GM18519 (cell line): ENCODE data around the gene PRSS8.

Experiments
- ATAC-seq: cut with Tn5 transposase; IDR thresholded peaks from one replicate; pipeline ENCODE4 v1.9.1; 2021; ENCODE audit warnings: mild to moderate bottlenecking, moderate library complexity; ENCODE audit not compliant: unreplicated experiment, low FRiP score

The PRSS8 gene

GRCh38 chr16:31130336-31130891 lies 5.1 kb downstream of the PRSS8 start:
- no peak for ATAC-seq

DNA sequence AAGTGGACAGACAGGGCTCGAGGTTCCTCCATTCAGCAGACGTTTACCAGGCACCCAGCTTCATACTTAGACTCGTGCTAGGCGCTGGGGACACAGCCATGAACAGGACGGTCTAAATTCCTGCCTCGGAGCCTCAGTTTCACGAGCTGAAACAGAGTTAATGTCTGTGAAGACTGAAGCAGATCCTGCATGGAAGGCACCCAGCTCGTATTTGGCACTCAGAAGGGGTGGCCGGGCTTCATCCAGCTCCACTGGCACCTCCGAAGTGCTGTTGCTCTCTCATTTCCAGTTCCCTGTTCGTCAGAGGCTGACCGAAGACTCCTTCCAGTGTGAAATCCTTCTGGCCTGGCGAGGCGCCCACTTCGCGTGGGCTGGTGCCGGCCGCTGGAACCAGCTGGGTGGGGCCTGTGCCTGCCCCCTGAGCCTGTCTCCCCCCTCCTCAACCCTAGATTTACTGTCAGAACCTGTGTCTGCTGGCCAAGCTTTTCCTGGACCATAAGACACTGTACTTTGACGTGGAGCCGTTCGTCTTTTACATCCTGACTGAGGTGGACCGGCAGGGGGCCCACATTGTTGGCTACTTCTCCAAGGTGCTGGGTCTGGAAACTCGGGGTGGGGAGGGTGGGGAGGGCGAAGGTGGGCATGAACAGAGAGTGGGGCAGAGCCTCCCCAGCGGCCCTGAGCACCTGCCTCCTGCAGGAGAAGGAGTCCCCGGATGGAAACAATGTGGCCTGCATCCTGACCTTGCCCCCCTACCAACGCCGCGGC lies 5.8 kb downstream of the PRSS8 start:
- no peak for ATAC-seq

DNA sequence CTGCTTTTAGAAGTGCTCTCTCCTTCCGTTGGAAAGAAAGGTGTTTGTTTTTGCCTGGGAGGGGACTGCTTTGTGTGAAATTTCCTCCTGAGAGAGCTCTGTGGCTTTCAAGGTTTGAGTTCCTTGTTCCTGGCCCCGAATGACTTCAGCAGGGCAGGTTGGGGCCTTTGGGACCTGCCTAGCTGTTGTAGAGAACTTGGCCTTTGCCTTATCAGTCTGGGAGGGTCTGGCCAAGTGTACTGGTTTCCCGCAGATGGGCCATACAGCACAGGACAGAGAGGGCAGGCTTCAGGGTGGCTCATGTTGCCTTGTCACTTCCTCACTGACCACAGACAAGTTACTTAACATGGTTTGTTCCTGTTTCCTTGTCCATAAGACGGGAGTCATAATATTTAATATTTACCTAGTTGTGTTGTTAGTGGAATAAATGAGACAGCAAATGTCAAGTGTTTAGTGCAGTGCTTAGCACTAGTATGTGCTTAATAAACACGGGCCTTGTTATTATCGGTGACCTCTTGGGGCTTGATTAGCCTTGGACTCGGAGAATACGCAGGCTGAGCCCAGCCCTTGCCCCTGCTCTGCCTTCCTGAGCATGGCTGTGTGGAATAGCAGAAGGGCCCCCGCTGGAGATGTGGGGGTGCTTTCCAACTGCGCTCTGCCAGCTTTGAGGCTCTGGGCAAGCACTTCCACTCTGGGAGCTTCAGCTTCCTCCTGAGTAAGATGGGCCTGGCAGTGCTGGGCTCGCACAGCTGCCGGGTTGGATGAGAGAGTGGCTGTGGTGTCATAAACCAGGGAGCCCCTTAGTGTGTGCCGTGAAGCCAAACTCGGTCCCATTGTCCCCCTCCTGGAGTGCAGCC lies 6.6 kb downstream of the PRSS8 start:
- ATAC-seq, result no peak

GRCh38 chr16:31127182-31127581 lies 8.3 kb downstream of the PRSS8 start:
- ATAC-seq, result no peak

- no peak for ATAC-seq
These were observed 9.7 kb downstream of the PRSS8 start for GRCh38 chr16:31125844-31126243.

GRCh38 chr16:31120129-31120528 lies 15.4 kb downstream of the PRSS8 start:
- ATAC-seq, result no peak

GRCh38 chr16:31118223-31119155 lies 17.0 kb downstream of the PRSS8 start:
- no peak for ATAC-seq

DNA sequence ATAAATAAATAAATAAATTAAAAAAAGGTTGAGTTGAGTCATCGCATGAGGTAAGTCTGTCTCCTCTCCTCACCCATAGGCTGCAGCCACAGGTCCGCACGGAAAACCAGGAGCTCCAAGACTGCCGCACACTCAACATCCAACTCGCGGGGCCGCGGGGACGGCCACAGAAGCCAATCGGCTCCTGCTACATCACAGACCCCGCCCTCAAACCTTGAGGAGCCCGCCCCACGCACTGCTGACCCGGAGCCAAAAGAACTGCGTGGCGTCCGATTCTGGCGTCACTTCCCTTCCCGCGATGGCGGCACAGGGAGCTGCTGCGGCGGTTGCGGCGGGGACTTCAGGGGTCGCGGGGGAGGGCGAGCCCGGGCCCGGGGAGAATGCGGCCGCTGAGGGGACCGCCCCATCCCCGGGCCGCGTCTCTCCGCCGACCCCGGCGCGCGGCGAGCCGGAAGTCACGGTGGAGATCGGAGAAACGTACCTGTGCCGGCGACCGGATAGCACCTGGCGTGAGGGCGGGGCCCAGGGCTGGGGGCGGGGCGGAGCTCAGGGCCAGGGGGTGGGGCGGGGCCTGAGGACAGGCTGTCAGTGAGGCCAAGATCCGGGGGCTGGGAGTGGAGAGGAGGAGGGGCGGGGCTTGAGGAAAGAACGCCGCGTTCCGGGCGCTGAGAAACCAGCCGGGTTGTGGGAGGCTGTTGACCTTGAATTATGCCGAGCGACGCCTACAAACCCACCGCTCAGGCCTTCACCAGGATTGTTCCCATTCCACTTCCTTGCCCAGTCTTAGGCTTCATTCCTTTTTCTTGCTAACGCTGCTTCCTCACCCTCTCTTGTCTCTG lies 17.9 kb downstream of the PRSS8 start, which contains the start of gene KAT8:
KAT8 (plus strand) TSS at position 281 of the 839 bp plus-strand sequence; CDS start at position 299, 18 bp downstream.
- peak; percentile 70 for ATAC-seq

DNA sequence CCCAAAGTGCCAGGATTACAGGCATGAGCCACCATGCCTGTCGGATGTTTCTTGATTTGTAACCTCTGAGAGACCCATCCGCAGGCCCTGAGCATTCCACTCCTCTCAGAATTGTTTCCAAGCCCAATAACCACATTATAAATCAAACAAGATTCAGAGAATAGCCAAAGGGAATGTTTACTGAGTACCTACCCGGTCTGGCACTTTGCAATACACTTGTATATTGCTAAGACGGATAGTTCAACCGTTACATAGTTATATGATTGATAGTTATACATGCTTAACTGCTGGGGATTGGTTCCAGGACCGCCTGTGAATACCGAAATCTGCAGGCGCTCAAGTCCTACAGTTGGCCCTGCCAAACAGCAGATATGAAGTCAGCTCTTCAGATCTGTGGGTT lies 21.1 kb downstream of the PRSS8 start:
- no peak for ATAC-seq

- ATAC-seq, result no peak
These were observed 22.1 kb downstream of the PRSS8 start for GRCh38 chr16:31113121-31114120.

- no peak for ATAC-seq
These were observed 22.8 kb downstream of the PRSS8 start for GRCh38 chr16:31112711-31113110.

- ATAC-seq, result no peak
These were observed 23.6 kb downstream of the PRSS8 start for GRCh38 chr16:31111881-31112466.

DNA sequence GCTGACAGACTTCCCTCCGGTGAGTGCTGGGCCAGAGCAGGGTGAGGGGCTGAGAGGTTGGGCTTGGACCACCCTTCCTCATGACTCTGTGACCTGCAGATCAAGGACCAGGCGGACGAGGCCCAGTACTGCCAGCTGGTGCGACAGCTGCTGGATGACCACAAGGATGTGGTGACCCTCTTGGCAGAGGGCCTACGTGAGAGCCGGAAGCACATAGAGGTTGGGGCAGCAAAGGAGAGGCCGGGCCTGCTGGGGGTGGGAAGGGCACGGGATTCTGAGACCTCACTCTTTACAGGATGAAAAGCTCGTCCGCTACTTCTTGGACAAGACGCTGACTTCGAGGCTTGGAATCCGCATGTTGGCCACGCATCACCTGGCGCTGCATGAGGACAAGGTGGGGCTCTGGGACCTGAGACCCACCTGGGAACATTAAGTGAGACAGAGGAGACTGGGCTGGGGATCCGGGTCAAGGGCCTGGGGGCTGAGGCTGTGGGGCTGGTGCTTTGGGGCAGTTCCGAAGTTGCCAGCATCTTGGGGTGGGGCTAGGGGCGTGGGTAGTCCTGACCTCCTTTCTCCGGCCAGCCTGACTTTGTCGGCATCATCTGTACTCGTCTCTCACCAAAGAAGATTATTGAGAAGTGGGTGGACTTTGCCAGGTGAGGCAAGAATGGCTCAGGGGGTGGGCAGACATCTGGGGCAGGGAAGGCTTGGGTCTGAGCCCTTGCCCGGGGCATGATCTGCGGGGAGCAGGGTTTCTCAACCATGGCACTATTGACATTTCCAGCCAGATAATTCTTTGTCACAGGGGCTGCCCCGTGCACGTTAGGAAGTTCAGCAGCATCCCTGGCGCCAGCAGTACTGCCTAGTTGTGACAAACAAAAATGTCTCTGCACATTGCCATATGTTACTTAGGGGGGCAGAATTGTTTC lies 25.2 kb downstream of the PRSS8 start:
- ATAC-seq, result no peak

GRCh38 chr16:31109622-31110021 lies 25.9 kb downstream of the PRSS8 start:
- ATAC-seq, result no peak

- ATAC-seq, result no peak
These were observed 26.6 kb downstream of the PRSS8 start for GRCh38 chr16:31108794-31109558.
